ENCODE results near the gene DNAH9. TPM values are rescaled to one million over a fixed set of nuclear protein-coding genes. Genes with fewer than 3 reads are reported as not detected.
A peak's percentile ranks its signal among the peaks of the same experiment; 100 is the strongest.
"Not testable (repeated sequence)": the region's sequence is repeated elsewhere in the genome, so short reads cannot be mapped to it uniquely, and the experiment has no call there.

The DNAH9 gene
- total RNA-seq, 1 donor from 2014 or later = 2.3 TPM

GRCh38 chr17:11921296-11921695, 323.0 kb downstream of the DNAH9 start:
- DNase-seq = no peak

GRCh38 chr17:11922638-11923037, 324.4 kb downstream of the DNAH9 start:
- DNase-seq = no peak

GRCh38 chr17:11924076-11924475, 325.8 kb downstream of the DNAH9 start:
- DNase-seq = no peak

GRCh38 chr17:11925262-11926021, 327.2 kb downstream of the DNAH9 start:
- DNase-seq = no peak

- no peak for DNase-seq
These were observed 330.2 kb downstream of the DNAH9 start for GRCh38 chr17:11928436-11928835.

- no peak for DNase-seq
These were observed 334.1 kb downstream of the DNAH9 start for GRCh38 chr17:11932337-11932898.

- peak; percentile 26 for DNase-seq
These were observed 337.6 kb downstream of the DNAH9 start for GRCh38 chr17:11935734-11936406.

GRCh38 chr17:11940904-11941303, 342.6 kb downstream of the DNAH9 start:
- DNase-seq = no peak

- DNase-seq = not testable (repeated sequence)
These were observed 344.8 kb downstream of the DNAH9 start for GRCh38 chr17:11943086-11943485.

GRCh38 chr17:11943759-11944347, 345.6 kb downstream of the DNAH9 start:
- DNase-seq = no peak

- no peak for DNase-seq
These were observed 346.3 kb downstream of the DNAH9 start for GRCh38 chr17:11944587-11944986.

GRCh38 chr17:11948789-11949188, 350.5 kb downstream of the DNAH9 start:
- DNase-seq = peak; percentile 16

- not testable (repeated sequence) for DNase-seq
These were observed 351.3 kb downstream of the DNAH9 start for GRCh38 chr17:11949571-11949970.

- DNase-seq = no peak
These were observed 352.7 kb downstream of the DNAH9 start for GRCh38 chr17:11950771-11951519.

GRCh38 chr17:11952610-11953009, 354.3 kb downstream of the DNAH9 start:
- DNase-seq = no peak

GRCh38 chr17:11953924-11954323, 355.7 kb downstream of the DNAH9 start:
- no peak for DNase-seq

GRCh38 chr17:11954936-11955335, 356.7 kb downstream of the DNAH9 start:
- no peak for DNase-seq

- DNase-seq = no peak
These were observed 371.3 kb downstream of the DNAH9 start for GRCh38 chr17:11969565-11969964.

- DNase-seq = not testable (repeated sequence)
These were observed 374.5 kb downstream of the DNAH9 start for GRCh38 chr17:11972741-11973140.

GRCh38 chr17:11979795-11980194, 381.5 kb downstream of the DNAH9 start:
- no peak for DNase-seq

- no peak for DNase-seq
These were observed 382.5 kb downstream of the DNAH9 start for GRCh38 chr17:11980813-11981212.

GRCh38 chr17:11981862-11982261, 383.6 kb downstream of the DNAH9 start:
- DNase-seq = no peak
